Astrocyte of the hippocampus (primary cell): ENCODE data around the gene BIN2.
A peak's percentile ranks its signal among the peaks of the same experiment; 100 is the strongest.
"Not testable (repeated sequence)": the region's sequence is repeated elsewhere in the genome, so short reads cannot be mapped to it uniquely, and the experiment has no call there.

Experiments used
- DNase-seq: peaks from one replicate; pipeline ENCODE4 v3.0.0; 2011; ENCODE audit warnings: low read depth, low spot score

Gene BIN2

GRCh38 chr12:51259600-51259999 lies 64.4 kb downstream of the BIN2 start:
- not testable (repeated sequence) for DNase-seq

- peak; percentile 57 for DNase-seq
These were observed 69.4 kb downstream of the BIN2 start for GRCh38 chr12:51254536-51254935.

- no peak for DNase-seq
These were observed 70.7 kb downstream of the BIN2 start for GRCh38 chr12:51253276-51253675.

- no peak for DNase-seq
These were observed 76.3 kb downstream of the BIN2 start for GRCh38 chr12:51247523-51248206.

GRCh38 chr12:51246254-51246853 lies 77.6 kb downstream of the BIN2 start:
- DNase-seq = no peak

GRCh38 chr12:51245476-51246253 lies 78.3 kb downstream of the BIN2 start:
- DNase-seq = no peak

- DNase-seq = peak; percentile 31
These were observed 79.7 kb downstream of the BIN2 start for GRCh38 chr12:51244269-51244668.

- DNase-seq = no peak
These were observed 81.1 kb downstream of the BIN2 start for GRCh38 chr12:51242876-51243275.

GRCh38 chr12:51242120-51242519 lies 81.9 kb downstream of the BIN2 start:
- no peak for DNase-seq

- peak; percentile 63 for DNase-seq
These were observed 83.0 kb downstream of the BIN2 start for GRCh38 chr12:51240971-51241370.

GRCh38 chr12:51238510-51239334 lies 85.3 kb downstream of the BIN2 start, which contains the start of gene DAZAP2:
Gene DAZAP2 (plus strand): TSS chr12:51238826. CDS start chr12:51238908, 82 bp downstream.
- peak; percentile 98 for DNase-seq

GRCh38 chr12:51238037-51238509 lies 85.9 kb downstream of the BIN2 start:
- DNase-seq = no peak

GRCh38 chr12:51234530-51234929 lies 89.4 kb downstream of the BIN2 start:
- no peak for DNase-seq

- no peak for DNase-seq
These were observed 91.3 kb downstream of the BIN2 start for GRCh38 chr12:51232642-51233041.
